ENCODE data around the gene CDV3.

The CDV3 gene

DNA sequence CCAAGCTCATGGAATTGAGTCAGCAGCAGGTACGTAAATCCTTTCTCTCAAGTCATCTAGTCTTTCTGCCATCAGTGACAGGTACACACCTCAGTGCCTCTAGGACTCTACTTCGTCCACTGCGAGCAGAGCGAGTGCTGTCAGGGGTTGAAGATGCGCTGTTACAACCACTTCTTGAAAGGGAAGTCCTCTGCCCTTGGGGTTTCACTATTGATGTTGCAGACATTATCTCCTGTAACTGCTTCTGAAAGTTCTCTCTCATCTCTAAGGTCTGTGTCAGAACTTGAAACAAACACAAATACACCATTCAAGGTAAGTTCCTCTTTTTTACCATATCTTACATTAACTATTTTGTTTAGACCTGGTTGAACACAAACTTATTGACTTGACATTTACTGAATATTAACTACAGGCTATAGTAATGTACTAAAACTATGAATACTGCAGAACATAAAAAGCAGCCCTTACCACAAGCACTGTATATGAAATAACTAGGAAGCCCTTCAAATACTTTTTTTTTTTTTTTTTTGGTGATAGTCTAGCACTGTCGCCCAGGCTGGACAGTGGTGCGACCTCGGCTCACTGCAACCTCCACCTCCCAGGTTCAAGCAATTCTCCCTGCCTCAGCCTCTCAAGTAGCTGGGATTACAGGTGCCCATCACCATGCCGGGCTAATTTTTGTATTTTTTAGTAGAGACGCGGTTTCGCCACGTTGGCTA is 46.7 kb downstream of the CDV3 start:
- Mint-ChIP-seq H3K4me1 (no peaks in the 10 kb centered on the region), H3K9me3 (no peaks in the 10 kb centered on the region), H3K27me3 (ENCODE audit: low read depth, poor library complexity) (no peaks in the 10 kb centered on the region), H3K4me3 (no peak overlapping the region), H3K27ac (peak overlapping the region; percentile 51), H3K36me3 (ENCODE audit: low read depth) (peaks cover 79% of the 10 kb centered on the region)
- no peak for DNase-seq
- TF ChIP-seq, protein P1, sequence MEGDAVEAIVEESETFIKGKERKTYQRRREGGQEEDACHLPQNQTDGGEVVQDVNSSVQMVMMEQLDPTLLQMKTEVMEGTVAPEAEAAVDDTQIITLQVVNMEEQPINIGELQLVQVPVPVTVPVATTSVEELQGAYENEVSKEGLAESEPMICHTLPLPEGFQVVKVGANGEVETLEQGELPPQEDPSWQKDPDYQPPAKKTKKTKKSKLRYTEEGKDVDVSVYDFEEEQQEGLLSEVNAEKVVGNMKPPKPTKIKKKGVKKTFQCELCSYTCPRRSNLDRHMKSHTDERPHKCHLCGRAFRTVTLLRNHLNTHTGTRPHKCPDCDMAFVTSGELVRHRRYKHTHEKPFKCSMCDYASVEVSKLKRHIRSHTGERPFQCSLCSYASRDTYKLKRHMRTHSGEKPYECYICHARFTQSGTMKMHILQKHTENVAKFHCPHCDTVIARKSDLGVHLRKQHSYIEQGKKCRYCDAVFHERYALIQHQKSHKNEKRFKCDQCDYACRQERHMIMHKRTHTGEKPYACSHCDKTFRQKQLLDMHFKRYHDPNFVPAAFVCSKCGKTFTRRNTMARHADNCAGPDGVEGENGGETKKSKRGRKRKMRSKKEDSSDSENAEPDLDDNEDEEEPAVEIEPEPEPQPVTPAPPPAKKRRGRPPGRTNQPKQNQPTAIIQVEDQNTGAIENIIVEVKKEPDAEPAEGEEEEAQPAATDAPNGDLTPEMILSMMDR (IDR thresholded peaks at IDR 0.05) = no peak

DNA sequence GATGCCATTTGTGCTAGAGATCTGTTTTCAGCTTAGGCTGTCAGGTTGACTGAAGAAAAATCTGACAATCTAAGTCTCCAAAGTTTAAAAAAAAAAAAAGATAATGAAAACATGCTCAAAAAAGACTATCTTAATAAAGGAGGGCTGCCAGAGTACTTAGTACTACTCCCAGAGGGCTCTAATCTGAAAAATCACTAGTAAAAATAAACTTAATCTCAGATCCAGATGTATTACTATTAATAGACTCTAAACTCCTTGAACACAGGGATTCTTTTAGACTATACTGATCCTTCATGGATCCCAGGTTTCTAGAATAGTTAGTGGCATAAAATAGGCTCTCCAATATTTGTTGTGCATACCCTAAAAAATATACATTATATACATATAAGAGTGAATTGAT is 54.3 kb downstream of the CDV3 start:
- H3K36me3 Mint-ChIP-seq (ENCODE audit: low read depth) = peaks cover 72% of the 10 kb centered on the region
- H3K9me3 Mint-ChIP-seq = no peaks in the 10 kb centered on the region
- no peaks in the 10 kb centered on the region for H3K4me1 Mint-ChIP-seq

DNA sequence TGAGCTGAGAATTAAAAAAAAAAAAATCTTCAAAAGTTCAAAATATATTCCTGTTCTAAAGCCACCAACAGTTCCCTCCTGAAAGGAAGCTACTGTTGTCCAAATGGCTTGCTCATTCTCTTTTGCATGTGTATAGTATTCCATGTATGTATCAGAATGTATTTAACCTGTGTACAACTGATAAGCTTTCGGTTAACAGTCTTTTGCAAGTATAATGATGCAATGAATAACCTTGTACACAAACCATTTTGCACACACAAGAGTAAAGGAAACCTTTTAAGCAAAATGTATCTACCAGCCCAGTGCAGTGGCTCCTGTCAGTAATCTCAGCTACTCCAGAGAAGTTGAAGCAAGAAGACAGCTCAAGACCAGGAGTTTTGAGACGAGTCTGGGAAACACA is 55.7 kb downstream of the CDV3 start:
- H3K9me3 Mint-ChIP-seq = no peaks in the 10 kb centered on the region
- H3K27me3 Mint-ChIP-seq (ENCODE audit: low read depth, poor library complexity) = no peaks in the 10 kb centered on the region
- H3K36me3 Mint-ChIP-seq (ENCODE audit: low read depth) = peaks cover 73% of the 10 kb centered on the region
- H3K4me1 Mint-ChIP-seq = no peaks in the 10 kb centered on the region
- no peak for DNase-seq
- no peak overlapping the region for H3K4me3 Mint-ChIP-seq
- TF ChIP-seq, protein P1 (IDR thresholded peaks at IDR 0.05) = no peak
- no peak overlapping the region for H3K27ac Mint-ChIP-seq

More for the DNA sequence above, 54.3 kb downstream of the CDV3 start:
- no peak overlapping the region for H3K27ac Mint-ChIP-seq
- H3K27me3 Mint-ChIP-seq (ENCODE audit: low read depth, poor library complexity) = no peaks in the 10 kb centered on the region
- H3K4me3 Mint-ChIP-seq = no peak overlapping the region
- TF ChIP-seq, protein P1 (IDR thresholded peaks at IDR 0.05) = no peak
- DNase-seq = no peak

DNA sequence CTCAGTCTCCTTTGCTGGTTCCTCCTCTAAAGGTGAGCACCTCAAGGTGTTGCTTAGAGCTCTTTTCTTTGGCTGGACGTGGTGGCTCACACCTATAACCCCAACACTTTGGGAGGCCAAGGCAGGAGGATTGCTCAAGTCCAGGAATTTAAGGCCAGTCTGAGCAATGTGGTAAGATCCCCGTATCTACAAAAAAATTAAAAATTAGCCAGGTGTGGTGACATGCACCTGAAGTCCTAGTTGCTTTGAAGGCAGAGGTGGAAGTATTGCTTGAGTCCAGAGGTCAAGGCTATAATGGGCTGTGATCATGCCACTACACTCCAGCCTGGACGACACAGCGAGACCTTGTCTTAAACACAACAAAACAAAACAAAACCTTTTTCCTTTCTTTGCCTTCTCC is 60.0 kb downstream of the CDV3 start:
- Mint-ChIP-seq H3K4me1 (no peaks in the 10 kb centered on the region), H3K4me3 (no peak overlapping the region), H3K27me3 (ENCODE audit: low read depth, poor library complexity) (no peaks in the 10 kb centered on the region), H3K36me3 (ENCODE audit: low read depth) (peaks cover 77% of the 10 kb centered on the region), H3K9me3 (no peaks in the 10 kb centered on the region), H3K27ac (no peak overlapping the region)
- TF ChIP-seq, protein P1 (IDR thresholded peaks at IDR 0.05) = no peak
- no peak for DNase-seq

Data from nephron progenitor cell (in vitro differentiated cells).